Liver (tissue), 9 donors: ENCODE measurements around the gene PPP6R2. TPM values are rescaled to one million over a fixed set of nuclear protein-coding genes. Genes with fewer than 3 reads are reported as not detected.
A peak's percentile ranks its signal among the peaks of the same experiment; 100 is the strongest.

Experiments
- DNase-seq: peaks from one replicate; pipeline ENCODE4 v3.0.0-alpha.2; 2017; ENCODE audit warnings: low spot score
- H3K27ac ChIP-seq, 2 donors: one replicate each; pipeline ENCODE4 v1.7.0; 2013; ENCODE audit warnings: inconsistent platforms in 2 of 2, low read length in 2 of 2, control low read depth in 1 of 2, low read depth in 1 of 2, mild to moderate bottlenecking in 1 of 2
- H3K27me3 ChIP-seq, 4 donors: one replicate each; pipeline versions ENCODE4 v1.6.1 to v1.7.0; 2013; ENCODE audit warnings: low read length in 3 of 4, inconsistent platforms in 1 of 4, mild to moderate bottlenecking in 1 of 4, moderate library complexity in 1 of 4; ENCODE audit not compliant: control insufficient read depth in 4 of 4, insufficient read depth in 4 of 4
- H3K36me3 ChIP-seq, 4 donors: one replicate each; pipeline versions ENCODE4 v1.6.1 to v1.7.0; 2013; ENCODE audit warnings: low read length in 3 of 4, mild to moderate bottlenecking in 3 of 4, low read depth in 1 of 4, moderate library complexity in 1 of 4; ENCODE audit not compliant: control insufficient read depth in 4 of 4, insufficient read depth in 3 of 4
- H3K4me1 ChIP-seq, 4 donors: one replicate each; pipeline versions ENCODE4 v1.6.1 to v1.7.0; 2013; ENCODE audit warnings: low read length in 3 of 4, mild to moderate bottlenecking in 3 of 4, moderate library complexity in 1 of 4; ENCODE audit not compliant: control insufficient read depth in 4 of 4, insufficient read depth in 4 of 4
- H3K4me3 ChIP-seq, 3 donors: one replicate each; pipeline versions ENCODE4 v1.6.1 to v1.7.0; 2013; ENCODE audit warnings: low read length in 3 of 3, control low read depth in 1 of 3, low read depth in 1 of 3, mild to moderate bottlenecking in 1 of 3
- H3K9ac ChIP-seq, 2 donors: one replicate each; pipeline ENCODE4 v1.7.0; 2013; ENCODE audit warnings: low read length in 2 of 2, mild to moderate bottlenecking in 2 of 2, moderate library complexity in 2 of 2, control low read depth in 1 of 2, low read depth in 1 of 2
- H3K9me3 ChIP-seq, 4 donors: one replicate each; pipeline versions ENCODE4 v1.6.1 to v1.7.0; 2013; ENCODE audit warnings: low read length in 3 of 4; ENCODE audit not compliant: control insufficient read depth in 4 of 4
- ATF3 ChIP-seq: IDR thresholded peaks from 2 replicates; pipeline ENCODE4 v1.6.1; 2016; ENCODE audit warnings: antibody characterized with exemption
- CTCF ChIP-seq: fragments of 150-350 bp; IDR thresholded peaks from 2 replicates; pipeline ENCODE4 v1.5.1; 2017; ENCODE audit warnings: improper control_type of control experiment, low read depth, low read length; ENCODE audit not compliant: missing input control
- EGR1 ChIP-seq, 2 donors: IDR thresholded peaks; 2 replicates each; pipeline ENCODE4 v1.6.1; 2016 to 2018; ENCODE audit warnings: antibody characterized with exemption in 2 of 2, low read depth in 2 of 2
- FOXA1 ChIP-seq: IDR thresholded peaks from 2 replicates; pipeline ENCODE4 v1.6.1; 2016; ENCODE audit warnings: antibody characterized with exemption
- FOXA2 ChIP-seq: IDR thresholded peaks from 2 replicates; pipeline ENCODE4 v1.6.1; 2016; ENCODE audit warnings: antibody characterized with exemption
- GABPA ChIP-seq, 2 donors: IDR thresholded peaks in 1 of 2; conservative IDR thresholded peaks in 1 of 2; 2 replicates each; pipeline ENCODE4 v1.6.1; 2016; ENCODE audit warnings: antibody characterized with exemption in 2 of 2, mild to moderate bottlenecking in 1 of 2, moderate library complexity in 1 of 2
- HNF4A ChIP-seq, 2 donors: conservative IDR thresholded peaks; 2 replicates each; pipeline ENCODE4 v1.6.1; 2016; ENCODE audit warnings: antibody characterized with exemption in 2 of 2, mild to moderate bottlenecking in 2 of 2
- HNF4G ChIP-seq: IDR thresholded peaks from 2 replicates; pipeline ENCODE4 v1.6.1; 2016; ENCODE audit warnings: antibody characterized with exemption
- NR2F2 ChIP-seq: IDR thresholded peaks from 2 replicates; pipeline ENCODE4 v1.6.1; 2016; ENCODE audit warnings: antibody characterized with exemption
- RAD21 ChIP-seq, 2 donors: IDR thresholded peaks; 2 replicates each; pipeline ENCODE4 v1.6.1; 2016; ENCODE audit warnings: antibody characterized with exemption in 2 of 2, mild to moderate bottlenecking in 2 of 2
- RXRA ChIP-seq, 2 donors: IDR thresholded peaks; 2 replicates each; pipeline ENCODE4 v1.6.1; 2017 to 2018; ENCODE audit warnings: antibody characterized with exemption in 2 of 2, mild to moderate bottlenecking in 1 of 2
- SP1 ChIP-seq: IDR thresholded peaks from 2 replicates; pipeline ENCODE4 v1.6.1; 2018; ENCODE audit warnings: antibody characterized with exemption, mild to moderate bottlenecking
- TAF1 ChIP-seq: conservative IDR thresholded peaks from 2 replicates; pipeline ENCODE4 v1.6.1; 2016; ENCODE audit warnings: antibody characterized with exemption, mild to moderate bottlenecking
- YY1 ChIP-seq: IDR thresholded peaks from 2 replicates; pipeline ENCODE4 v1.6.1; 2016; ENCODE audit warnings: antibody characterized with exemption, mild to moderate bottlenecking
- WGBS: extraction: QIAGEN DNeasy Blood & Tissue Kit; methylation state at CpG from one replicate; pipeline ENCODE4 v1.1.7; 2013; 5-methylcytosine and 5-hydroxymethylcytosine counted together
- polyA plus RNA-seq, 2 donors: library from polyadenylated mRNA; stranded (reverse) in 1 of 2; unstranded in 1 of 2; fragments of 200-250 nt in 1 of 2; fragments of >200 nt in 1 of 2; fragmentation: Nextera tagmentation in 1 of 2; extraction: Ambion mirVana in 1 of 2; gene quantifications; one replicate each; pipeline versions ENCODE4 v1.2.1 to v1.2.3, GENCODE V29; 2013 to 2015
- total RNA-seq, 2 donors: library from RNA; depleted of rRNA; stranded (reverse); fragments of >200 nt; gene quantifications; one replicate each; pipeline ENCODE4 v1.2.3, GENCODE V29; 2014
- TF ChIP-seq, protein P1 (sequence below): IDR thresholded peaks from 2 replicates; pipeline ENCODE4 v1.6.1; 2016; ENCODE audit warnings: antibody characterized with exemption
- donor health status: healthy.
- donor health status: healthy.
- donor health status: healthy.
- donor health status: healthy.
- donor health status: healthy.

The PPP6R2 gene
- total and polyA plus RNA-seq, 4 donors, result 28.8 to 117 (median 47.2) TPM

- no peak overlapping the region for H3K4me3 ChIP-seq
- WGBS, result 85% methylated on average over 5 of the region's 5 CpGs
- no peaks in the 10 kb centered on the region for H3K27me3 ChIP-seq
- peaks cover 0 to 3% (median 0%) of the 10 kb centered on the region in 4 donors for H3K4me1 ChIP-seq
- peaks cover 10 to 35% (median 15%) of the 10 kb centered on the region in 4 donors for H3K36me3 ChIP-seq
- TF ChIP-seq SP1 (peak; percentile 23), FOXA2 (no peak), HNF4A (conservative IDR thresholded peaks at IDR 0.05) (peak; percentile 65 to 66), RXRA (IDR thresholded peaks at IDR 0.05) (no peak)
- H3K9ac ChIP-seq, result no peak overlapping the region
- H3K27ac ChIP-seq, result no peak overlapping the region
- no peaks in the 10 kb centered on the region for H3K9me3 ChIP-seq
- no peak for DNase-seq
Measured at GRCh38 chr22:50444663-50445062, 101.5 kb downstream of the PPP6R2 start.

GRCh38 chr22:50445071-50445879 lies 102.1 kb downstream of the PPP6R2 start:
- H3K4me3 ChIP-seq, result no peak overlapping the region
- H3K36me3 ChIP-seq, result peaks cover 6 to 29% (median 14%) of the 10 kb centered on the region in 4 donors
- 70% methylated on average over 30 of the region's 30 CpGs for WGBS
- no peaks in the 10 kb centered on the region for H3K27me3 ChIP-seq
- peak in 1 of 2 donors; percentile 4 for TF ChIP-seq HNF4A (conservative IDR thresholded peaks at IDR 0.05)
- no peak for TF ChIP-seq FOXA2
- no peak overlapping the region for H3K9ac ChIP-seq
- H3K27ac ChIP-seq, result no peak overlapping the region
- peaks cover 0 to 3% (median 0%) of the 10 kb centered on the region in 4 donors for H3K4me1 ChIP-seq
- no peak for DNase-seq
- no peaks in the 10 kb centered on the region for H3K9me3 ChIP-seq

GRCh38 chr22:50445880-50446707 lies 103.0 kb downstream of the PPP6R2 start:
- no peak for DNase-seq
- peaks cover 0 to 24% (median 11%) of the 10 kb centered on the region in 4 donors for H3K36me3 ChIP-seq

DNA sequence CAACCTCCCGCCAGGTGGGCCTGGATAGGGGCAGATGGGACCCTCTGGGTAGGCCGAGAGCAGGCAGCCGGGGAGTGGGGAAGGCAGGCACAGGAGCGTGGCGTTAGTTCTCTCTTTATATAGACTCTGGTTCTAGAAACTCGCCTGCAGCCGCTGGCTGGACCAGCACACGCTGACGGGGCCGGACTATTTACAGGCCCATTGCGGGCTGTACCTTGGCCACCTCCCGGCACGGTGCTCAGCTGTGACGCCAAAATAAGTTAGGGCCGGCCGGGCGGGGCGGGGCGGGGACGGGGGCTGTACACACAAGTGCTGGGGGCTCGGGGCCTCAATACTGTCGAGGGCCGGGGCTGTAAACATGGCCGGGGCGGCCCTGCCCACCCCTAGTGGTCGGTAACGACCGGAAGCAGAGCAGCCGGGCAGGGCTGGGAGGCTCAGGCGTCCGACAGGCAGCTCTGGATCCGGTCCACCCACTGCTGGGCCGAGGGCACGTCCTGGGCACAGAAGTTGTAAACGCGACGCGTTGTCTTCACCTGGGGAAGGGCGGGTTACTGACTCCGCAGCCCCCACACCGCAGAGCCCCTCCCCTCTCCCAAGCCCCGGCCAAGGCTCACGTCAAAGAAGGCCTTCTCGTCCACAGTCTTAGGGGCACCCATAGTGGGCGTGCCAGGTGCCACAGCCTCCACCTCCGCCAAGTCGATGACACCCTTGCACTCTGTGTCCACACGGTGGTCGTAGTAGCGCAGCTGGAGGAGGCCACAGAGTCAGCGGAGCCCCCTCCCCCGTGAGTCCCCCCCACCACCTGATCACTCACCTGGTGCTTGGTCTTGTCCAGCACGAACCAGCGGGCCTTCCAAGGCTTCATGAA lies 103.8 kb downstream of the PPP6R2 start:
- TF ChIP-seq FOXA1 (no peak), EGR1 (IDR thresholded peaks at IDR 0.05; ENCODE audit: low read depth in 2 of 2) (no peak), GABPA (IDR thresholded peaks at IDR 0.05 in 1 of 2, conservative IDR thresholded peaks at IDR 0.05 in 1 of 2) (no peak), ATF3 (no peak), HNF4G (no peak), CTCF (no peak), YY1 (no peak), HNF4A (conservative IDR thresholded peaks at IDR 0.05) (no peak), RXRA (IDR thresholded peaks at IDR 0.05) (no peak), NR2F2 (no peak)
- TF ChIP-seq, protein P1, sequence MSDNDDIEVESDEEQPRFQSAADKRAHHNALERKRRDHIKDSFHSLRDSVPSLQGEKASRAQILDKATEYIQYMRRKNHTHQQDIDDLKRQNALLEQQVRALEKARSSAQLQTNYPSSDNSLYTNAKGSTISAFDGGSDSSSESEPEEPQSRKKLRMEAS, result no peak
- Histone ChIP-seq H3K27me3 (no peaks in the 10 kb centered on the region), H3K27ac (no peak overlapping the region), H3K9ac (no peak overlapping the region), H3K4me3 (no peak overlapping the region), H3K36me3 (peaks cover 0 to 21% (median 12%) of the 10 kb centered on the region in 4 donors), H3K9me3 (no peaks in the 10 kb centered on the region), H3K4me1 (no peaks in the 10 kb centered on the region)
- 72% methylated on average over 54 of the region's 54 CpGs for WGBS
- no peak for DNase-seq

More at GRCh38 chr22:50445880-50446707, 103.0 kb downstream of the PPP6R2 start:
- Histone ChIP-seq H3K9me3 (no peaks in the 10 kb centered on the region), H3K27me3 (no peaks in the 10 kb centered on the region), H3K9ac (no peak overlapping the region), H3K4me3 (no peak overlapping the region), H3K4me1 (no peaks in the 10 kb centered on the region), H3K27ac (no peak overlapping the region)
- TF ChIP-seq RAD21 (IDR thresholded peaks at IDR 0.05) (no peak), HNF4G (no peak), TAF1 (no peak), EGR1 (IDR thresholded peaks at IDR 0.05; ENCODE audit: low read depth in 2 of 2) (no peak), RXRA (IDR thresholded peaks at IDR 0.05) (no peak)
- WGBS, result 81% methylated on average over 17 of the region's 17 CpGs
